Left lung (tissue), 10 donors: ENCODE data around the gene PRKCE. TPM values are rescaled to one million over a fixed set of nuclear protein-coding genes. Genes with fewer than 3 reads are reported as not detected.
A peak's percentile ranks its signal among the peaks of the same experiment; 100 is the strongest.

Experiments
- ATAC-seq: fragments of 200-7000 bp; cut with Tn5 transposase; one replicate; pipeline ENCODE4 v1.9.1; 2020; ENCODE audit warnings: moderate library complexity
- DNase-seq, 4 donors: peaks; one replicate each; pipeline ENCODE4 v3.0.0-alpha.2; 2013 to 2020
- H3K27ac ChIP-seq, 2 donors: fragments of 200-600 bp; sonication (generic) in 1 of 2; one replicate each; pipeline versions ENCODE4 v1.5.0 to v1.8.0; 2020 to 2021
- H3K27me3 ChIP-seq, 2 donors: fragments of 200-600 bp; sonication (generic) in 1 of 2; one replicate each; pipeline versions ENCODE4 v1.5.0 to v1.8.0; 2020 to 2021
- H3K36me3 ChIP-seq, 2 donors: fragments of 200-600 bp; sonication (generic) in 1 of 2; one replicate each; pipeline versions ENCODE4 v1.5.0 to v1.8.0; 2020 to 2021
- H3K4me1 ChIP-seq, 2 donors: fragments of 200-600 bp; one replicate each; pipeline ENCODE4 v1.8.0; 2021
- H3K4me3 ChIP-seq, 2 donors: fragments of 200-600 bp; sonication (generic) in 1 of 2; one replicate each; pipeline versions ENCODE4 v1.5.0 to v1.8.0; 2020 to 2021; ENCODE audit warnings: mild to moderate bottlenecking in 1 of 2
- H3K9me3 ChIP-seq, 2 donors: fragments of 200-600 bp; sonication (generic) in 1 of 2; one replicate each; pipeline versions ENCODE4 v1.5.0 to v1.8.0; 2020 to 2021
- CTCF ChIP-seq, 2 donors: fragments of 200-600 bp; sonication (generic) in 1 of 2; IDR thresholded peaks; one replicate each; pipeline versions ENCODE4 v1.5.0 to v1.8.0; 2021; ENCODE audit warnings: antibody characterized with exemption in 2 of 2
- intact Hi-C, 2 donors: fragments of 100-400 bp; cut with DNase I; formaldehyde crosslinking; loops; one replicate each; pipeline versions ENCODE4 v1.11.2 to v1.14.2; 2022
- polyA plus RNA-seq, 6 donors: library from polyadenylated mRNA; unstranded; fragments of 120-200 nt; gene quantifications; one replicate each; pipeline ENCODE4 v1.2.1, GENCODE V29; 2013; ENCODE audit not compliant: insufficient read length in 6 of 6
- total RNA-seq, 2 donors: library from RNA; stranded (reverse); fragmentation: NEBNext Ultra II Directional; extraction: Animal tissue kit (Norgen Biotek cat#: 25700); gene quantifications; one replicate each; pipeline ENCODE4 v1.2.1, GENCODE V29; 2021
- donor health status: DM: no; HTN: yes; CAD: no.
- donor health status: DM: no; HTN: no; CAD: no.

PRKCE gene
- total and polyA plus RNA-seq, 8 donors = 12.0 to 56.9 (median 14.7) TPM

- Histone ChIP-seq H3K36me3 (peaks cover 0 to 6% of the 10 kb centered on the region in 2 donors), H3K27me3 (no peaks in the 10 kb centered on the region), H3K4me3 (no peak overlapping the region), H3K9me3 (no peaks in the 10 kb centered on the region), H3K4me1 (no peaks in the 10 kb centered on the region), H3K27ac (no peak overlapping the region)
- no peak for DNase-seq
- TF ChIP-seq CTCF (IDR thresholded peaks at IDR 0.05) = no peak
- intact Hi-C loops = no loop called here
- ATAC-seq = no peak
Observed at GRCh38 chr2:45732946-45733345, 81.5 kb downstream of the PRKCE start.

DNA sequence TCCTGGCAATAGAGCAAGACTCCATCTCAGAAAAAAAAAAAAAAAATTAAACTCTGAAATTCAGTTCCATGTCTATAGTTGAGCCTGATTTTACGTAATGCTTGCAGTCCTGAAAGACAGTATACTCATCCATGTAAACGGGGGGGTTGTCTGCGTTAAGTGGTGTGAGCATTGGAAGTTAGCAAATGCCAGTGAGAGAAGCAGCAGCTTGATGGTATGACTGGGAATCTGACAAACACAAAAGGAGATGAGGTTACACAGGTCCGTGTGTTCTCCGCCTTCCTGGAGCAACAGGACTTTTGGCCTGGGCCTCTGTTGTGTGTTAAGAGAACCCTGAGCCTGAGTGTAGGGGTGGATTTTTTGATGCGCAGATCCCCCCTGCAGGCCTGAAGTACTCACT is 82.9 kb downstream of the PRKCE start:
- no peak overlapping the region for H3K27ac ChIP-seq
- ATAC-seq = no peak
- DNase-seq = no peak
- TF ChIP-seq CTCF (IDR thresholded peaks at IDR 0.05) = no peak
- no peak overlapping the region for H3K4me3 ChIP-seq
- intact Hi-C loops = no loop called here
- no peaks in the 10 kb centered on the region for H3K9me3 ChIP-seq
- no peaks in the 10 kb centered on the region for H3K4me1 ChIP-seq
- no peaks in the 10 kb centered on the region for H3K27me3 ChIP-seq
- H3K36me3 ChIP-seq = peaks cover 0 to 6% of the 10 kb centered on the region in 2 donors

DNA sequence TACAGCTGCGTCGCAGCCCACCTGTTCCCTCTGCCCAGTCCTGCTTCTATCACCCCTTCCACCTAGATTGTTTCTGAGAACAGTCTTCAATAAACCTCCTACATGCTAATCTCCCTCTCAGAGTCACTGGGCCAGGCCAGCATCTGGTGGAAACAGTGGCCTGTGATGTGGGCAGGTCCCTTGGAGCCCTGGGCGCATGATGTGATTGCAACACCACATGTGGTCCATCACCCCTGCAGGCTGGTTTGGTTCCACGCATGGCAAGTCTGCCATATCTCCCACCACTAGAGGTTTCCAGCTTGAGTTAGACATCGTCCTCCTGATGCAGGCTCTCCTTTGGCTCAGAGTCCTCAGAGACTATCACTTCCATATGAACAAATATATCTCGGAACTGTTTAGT is 83.5 kb downstream of the PRKCE start:
- H3K4me1 ChIP-seq = no peaks in the 10 kb centered on the region
- no peaks in the 10 kb centered on the region for H3K27me3 ChIP-seq
- peaks cover 0 to 6% of the 10 kb centered on the region in 2 donors for H3K36me3 ChIP-seq
- no peak for ATAC-seq
- TF ChIP-seq CTCF (IDR thresholded peaks at IDR 0.05) = no peak
- H3K9me3 ChIP-seq = no peaks in the 10 kb centered on the region
- H3K27ac ChIP-seq = no peak overlapping the region
- intact Hi-C loops = no loop called here
- H3K4me3 ChIP-seq = no peak overlapping the region
- peak in 1 of 4 donors; percentile 54 for DNase-seq

GRCh38 chr2:45736757-45737704 is 85.6 kb downstream of the PRKCE start:
- intact Hi-C loops = no loop called here
- Histone ChIP-seq H3K9me3 (no peaks in the 10 kb centered on the region), H3K27me3 (no peaks in the 10 kb centered on the region), H3K4me3 (no peak overlapping the region), H3K27ac (no peak overlapping the region), H3K36me3 (peaks cover 0 to 6% of the 10 kb centered on the region in 2 donors), H3K4me1 (no peaks in the 10 kb centered on the region)
- TF ChIP-seq CTCF (IDR thresholded peaks at IDR 0.05) = no peak
- peak in 1 of 4 donors; percentile 51 for DNase-seq
- no peak for ATAC-seq

DNA sequence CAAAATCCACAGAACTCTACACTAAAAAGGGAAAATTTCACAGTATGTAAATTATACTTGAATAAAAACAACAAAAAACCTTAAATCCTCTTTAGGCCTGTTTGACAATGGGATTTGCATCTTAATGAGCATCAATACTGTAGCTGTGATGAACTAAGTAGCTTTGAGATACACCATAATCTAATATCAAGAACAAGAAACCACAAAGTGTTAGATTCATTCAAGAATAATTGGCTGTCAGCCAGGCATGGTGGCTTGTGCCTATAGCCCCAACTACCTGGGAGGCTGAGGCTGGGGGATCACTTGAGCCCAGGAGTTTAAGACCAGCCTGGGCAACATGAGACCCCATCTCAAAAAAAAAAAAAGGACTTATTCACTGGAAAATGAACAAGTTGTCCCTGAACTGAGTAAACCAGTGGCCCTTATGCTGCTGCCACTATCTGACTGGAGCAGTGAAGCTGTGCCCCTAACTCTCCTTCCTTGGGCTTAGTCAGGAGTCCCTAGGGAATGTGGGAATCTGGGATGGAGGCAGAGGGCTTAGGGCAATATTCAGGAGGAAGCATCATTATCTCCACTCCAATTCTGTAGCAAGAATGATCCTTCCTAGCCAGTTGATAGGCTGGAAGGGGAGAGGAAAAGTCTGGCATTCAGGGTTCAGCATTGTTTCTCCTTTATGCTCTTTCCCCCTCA is 88.5 kb downstream of the PRKCE start:
- intact Hi-C loops = no loop called here
- peaks cover 0 to 10% of the 10 kb centered on the region in 2 donors for H3K4me1 ChIP-seq
- no peaks in the 10 kb centered on the region for H3K9me3 ChIP-seq
- no peak overlapping the region for H3K27ac ChIP-seq
- no peak overlapping the region for H3K4me3 ChIP-seq
- DNase-seq (no peak), ATAC-seq (no peak)
- H3K27me3 ChIP-seq = no peaks in the 10 kb centered on the region
- no peak for TF ChIP-seq CTCF (IDR thresholded peaks at IDR 0.05)
- peaks cover 0 to 6% of the 10 kb centered on the region in 2 donors for H3K36me3 ChIP-seq
